PFSK-1 (cell line): ENCODE results near the gene BUB1.

Experiments
- FOXP2 ChIP-seq: optimal IDR thresholded peaks from 2 replicates; pipeline ENCODE3; 2011; ENCODE audit warnings: borderline replicate concordance, control low read depth, inconsistent platforms; ENCODE audit not compliant: insufficient read depth; ENCODE audit errors: extremely low read length, extremely low read depth
- POLR2AphosphoS5 ChIP-seq: IDR thresholded peaks from 2 replicates; pipeline ENCODE4 v1.6.1; 2012; ENCODE audit warnings: low read depth, mild to moderate bottlenecking, control low read depth, low read length, moderate library complexity
- REST ChIP-seq, 2 experiments: IDR thresholded peaks; 2 replicates each; pipeline versions ENCODE4 v1.6.1 to v1.8.0; 2011 to 2012; ENCODE audit warnings: low read depth in 2 of 2, low read length in 2 of 2, control low read depth in 1 of 2, inconsistent platforms in 1 of 2, mild to moderate bottlenecking in 1 of 2, moderate library complexity in 1 of 2; ENCODE audit not compliant: insufficient read depth in 1 of 2
- SIN3A ChIP-seq: IDR thresholded peaks from 2 replicates; pipeline ENCODE4 v1.6.1; 2012; ENCODE audit warnings: mild to moderate bottlenecking, low read length, moderate library complexity, borderline replicate concordance; ENCODE audit not compliant: insufficient read depth
- TAF1 ChIP-seq: IDR thresholded peaks from 2 replicates; pipeline ENCODE4 v1.6.1; 2012; ENCODE audit warnings: low read length, control low read depth, borderline replicate concordance; ENCODE audit not compliant: insufficient read depth

The BUB1 gene

GRCh38 chr2:110673201-110673600 lies 4.7 kb downstream of the BUB1 start:
- TF ChIP-seq TAF1 (no peak), SIN3A (no peak), POLR2AphosphoS5 (no peak), REST (IDR thresholded peaks at IDR 0.05; ENCODE audit: insufficient read depth in 1 of 2, low read depth in 2 of 2, low read length in 2 of 2) (no peak), FOXP2 (no peak)

DNA sequence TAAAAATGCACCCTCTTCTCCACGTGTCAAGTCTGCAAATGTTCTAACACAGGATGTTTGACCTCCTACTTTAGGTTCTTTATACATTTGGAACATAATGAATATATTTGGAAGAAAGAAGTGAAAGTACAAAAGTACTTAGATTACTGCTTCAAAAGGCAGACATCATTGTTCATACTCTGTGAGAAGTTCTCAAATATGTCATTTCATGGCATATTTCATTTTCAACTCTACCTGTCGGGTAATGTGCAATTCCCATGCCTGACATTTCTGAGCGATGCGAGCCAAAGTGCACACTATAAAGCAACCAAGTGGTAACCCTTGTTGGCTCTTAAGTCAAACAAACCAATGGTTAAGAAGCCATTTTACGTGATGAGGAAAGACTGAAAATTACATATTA lies 7.0 kb downstream of the BUB1 start:
- TF ChIP-seq SIN3A (no peak), FOXP2 (no peak), POLR2AphosphoS5 (no peak), REST (IDR thresholded peaks at IDR 0.05; ENCODE audit: insufficient read depth in 1 of 2, low read depth in 2 of 2, low read length in 2 of 2) (no peak), TAF1 (no peak)

GRCh38 chr2:110669079-110669478 lies 8.8 kb downstream of the BUB1 start:
- no peak for TF ChIP-seq SIN3A
- no peak for TF ChIP-seq TAF1
- no peak for TF ChIP-seq FOXP2
- no peak for TF ChIP-seq POLR2AphosphoS5
- no peak for TF ChIP-seq REST (IDR thresholded peaks at IDR 0.05; ENCODE audit: insufficient read depth in 1 of 2, low read depth in 2 of 2, low read length in 2 of 2)

GRCh38 chr2:110667071-110667470 lies 10.8 kb downstream of the BUB1 start:
- TF ChIP-seq SIN3A (no peak), FOXP2 (no peak), TAF1 (no peak), POLR2AphosphoS5 (no peak), REST (IDR thresholded peaks at IDR 0.05; ENCODE audit: insufficient read depth in 1 of 2, low read depth in 2 of 2, low read length in 2 of 2) (no peak)

DNA sequence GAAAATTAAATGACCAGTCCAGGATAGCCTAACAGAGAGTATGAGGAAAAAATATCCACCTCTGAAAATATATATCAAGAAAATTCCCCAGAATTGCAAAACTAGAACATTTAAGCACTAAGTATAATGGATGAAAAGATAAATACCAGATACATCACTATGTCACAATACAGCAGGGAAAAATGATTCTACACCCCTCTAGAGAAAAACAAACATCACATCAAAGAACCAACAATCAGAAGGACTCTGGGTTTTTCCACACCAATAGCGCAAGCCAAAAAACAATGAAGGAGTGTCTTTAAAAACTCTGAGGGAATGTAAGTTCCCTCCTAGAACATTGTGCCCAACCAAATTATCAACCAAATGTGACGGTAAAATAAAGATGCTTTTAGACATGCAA lies 13.7 kb downstream of the BUB1 start:
- TF ChIP-seq REST (IDR thresholded peaks at IDR 0.05; ENCODE audit: insufficient read depth in 1 of 2, low read depth in 2 of 2, low read length in 2 of 2) (no peak), TAF1 (no peak), FOXP2 (no peak)
